HEK293 (cell line): ENCODE data around the gene FSHR.

Experiments used
- CTCF ChIP-seq: fragments of 450-650 bp; formaldehyde crosslinking; IDR thresholded peaks from 2 replicates; pipeline ENCODE4 v1.5.1; 2016; ENCODE audit warnings: missing biosample characterization, missing genetic modification characterization
- ZNF37A ChIP-seq: fragments of 450-650 bp; IDR thresholded peaks from 2 replicates; pipeline ENCODE4 v1.5.1; 2018; ENCODE audit warnings: missing biosample characterization, missing genetic modification characterization
- ZNF830 ChIP-seq: fragments of 450-650 bp; IDR thresholded peaks from 2 replicates; pipeline ENCODE4 v1.5.0; 2018; ENCODE audit warnings: missing biosample characterization, missing genetic modification characterization, low read depth, mild to moderate bottlenecking, moderate library complexity
- ZSCAN23 ChIP-seq: fragments of 450-650 bp; formaldehyde crosslinking; IDR thresholded peaks from 2 replicates; pipeline ENCODE4 v1.5.1; 2016; ENCODE audit warnings: missing biosample characterization, missing genetic modification characterization
- TF ChIP-seq, protein P1 (sequence below): fragments of 450-650 bp; formaldehyde crosslinking; optimal IDR thresholded peaks from 2 replicates; pipeline ENCODE3; 2016; ENCODE audit warnings: missing biosample characterization, mild to moderate bottlenecking, missing genetic modification characterization
- TF ChIP-seq, protein P2 (sequence below): IDR thresholded peaks from 2 replicates; pipeline ENCODE4 v1.6.1; 2011; ENCODE audit warnings: mild to moderate bottlenecking, low read depth, low read length, borderline replicate concordance
- TF ChIP-seq, protein P3 (sequence below): fragments of 450-650 bp; formaldehyde crosslinking; IDR thresholded peaks from 2 replicates; pipeline ENCODE4 v1.5.1; 2016; ENCODE audit warnings: missing biosample characterization, missing genetic modification characterization, low read depth
- TF ChIP-seq, protein P4 (sequence below): fragments of 450-650 bp; formaldehyde crosslinking; IDR thresholded peaks from 2 replicates; pipeline ENCODE4 v1.5.1; 2016; ENCODE audit warnings: missing biosample characterization, missing genetic modification characterization

DNA sequence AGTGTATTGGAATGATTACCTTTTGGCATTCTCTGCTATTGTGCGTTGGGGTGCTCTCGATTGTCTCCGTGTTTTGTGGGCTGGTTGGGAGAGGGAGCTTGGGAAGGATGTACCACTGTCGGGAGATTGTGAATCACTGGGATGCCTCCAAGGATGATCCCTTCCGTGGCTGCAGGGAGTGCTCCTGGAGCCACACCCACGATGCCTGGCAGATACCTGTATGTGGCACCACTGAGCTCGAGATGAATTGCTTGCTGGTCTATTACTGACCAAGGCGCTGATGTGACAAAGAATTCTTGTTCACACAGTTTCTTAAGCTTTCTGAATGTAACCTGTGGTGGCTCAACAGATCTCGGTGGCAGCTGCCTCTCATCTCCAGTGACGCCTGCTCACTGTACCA is 239.1 kb downstream of the FSHR start:
- TF ChIP-seq ZNF37A (tag by site-specific recombination) = no peak
- no peak for TF ChIP-seq CTCF
- TF ChIP-seq, protein P1, sequence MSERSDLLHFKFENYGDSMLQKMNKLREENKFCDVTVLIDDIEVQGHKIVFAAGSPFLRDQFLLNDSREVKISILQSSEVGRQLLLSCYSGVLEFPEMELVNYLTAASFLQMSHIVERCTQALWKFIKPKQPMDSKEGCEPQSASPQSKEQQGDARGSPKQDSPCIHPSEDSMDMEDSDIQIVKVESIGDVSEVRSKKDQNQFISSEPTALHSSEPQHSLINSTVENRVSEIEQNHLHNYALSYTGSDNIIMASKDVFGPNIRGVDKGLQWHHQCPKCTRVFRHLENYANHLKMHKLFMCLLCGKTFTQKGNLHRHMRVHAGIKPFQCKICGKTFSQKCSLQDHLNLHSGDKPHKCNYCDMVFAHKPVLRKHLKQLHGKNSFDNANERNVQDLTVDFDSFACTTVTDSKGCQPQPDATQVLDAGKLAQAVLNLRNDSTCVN = no peak
- TF ChIP-seq, protein P2, sequence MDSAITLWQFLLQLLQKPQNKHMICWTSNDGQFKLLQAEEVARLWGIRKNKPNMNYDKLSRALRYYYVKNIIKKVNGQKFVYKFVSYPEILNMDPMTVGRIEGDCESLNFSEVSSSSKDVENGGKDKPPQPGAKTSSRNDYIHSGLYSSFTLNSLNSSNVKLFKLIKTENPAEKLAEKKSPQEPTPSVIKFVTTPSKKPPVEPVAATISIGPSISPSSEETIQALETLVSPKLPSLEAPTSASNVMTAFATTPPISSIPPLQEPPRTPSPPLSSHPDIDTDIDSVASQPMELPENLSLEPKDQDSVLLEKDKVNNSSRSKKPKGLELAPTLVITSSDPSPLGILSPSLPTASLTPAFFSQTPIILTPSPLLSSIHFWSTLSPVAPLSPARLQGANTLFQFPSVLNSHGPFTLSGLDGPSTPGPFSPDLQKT = no peak
- TF ChIP-seq, protein P3, sequence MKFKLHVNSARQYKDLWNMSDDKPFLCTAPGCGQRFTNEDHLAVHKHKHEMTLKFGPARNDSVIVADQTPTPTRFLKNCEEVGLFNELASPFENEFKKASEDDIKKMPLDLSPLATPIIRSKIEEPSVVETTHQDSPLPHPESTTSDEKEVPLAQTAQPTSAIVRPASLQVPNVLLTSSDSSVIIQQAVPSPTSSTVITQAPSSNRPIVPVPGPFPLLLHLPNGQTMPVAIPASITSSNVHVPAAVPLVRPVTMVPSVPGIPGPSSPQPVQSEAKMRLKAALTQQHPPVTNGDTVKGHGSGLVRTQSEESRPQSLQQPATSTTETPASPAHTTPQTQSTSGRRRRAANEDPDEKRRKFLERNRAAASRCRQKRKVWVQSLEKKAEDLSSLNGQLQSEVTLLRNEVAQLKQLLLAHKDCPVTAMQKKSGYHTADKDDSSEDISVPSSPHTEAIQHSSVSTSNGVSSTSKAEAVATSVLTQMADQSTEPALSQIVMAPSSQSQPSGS (tag by site-specific recombination) = no peak
- no peak for TF ChIP-seq ZSCAN23 (tag by site-specific recombination)
- TF ChIP-seq, protein P4, sequence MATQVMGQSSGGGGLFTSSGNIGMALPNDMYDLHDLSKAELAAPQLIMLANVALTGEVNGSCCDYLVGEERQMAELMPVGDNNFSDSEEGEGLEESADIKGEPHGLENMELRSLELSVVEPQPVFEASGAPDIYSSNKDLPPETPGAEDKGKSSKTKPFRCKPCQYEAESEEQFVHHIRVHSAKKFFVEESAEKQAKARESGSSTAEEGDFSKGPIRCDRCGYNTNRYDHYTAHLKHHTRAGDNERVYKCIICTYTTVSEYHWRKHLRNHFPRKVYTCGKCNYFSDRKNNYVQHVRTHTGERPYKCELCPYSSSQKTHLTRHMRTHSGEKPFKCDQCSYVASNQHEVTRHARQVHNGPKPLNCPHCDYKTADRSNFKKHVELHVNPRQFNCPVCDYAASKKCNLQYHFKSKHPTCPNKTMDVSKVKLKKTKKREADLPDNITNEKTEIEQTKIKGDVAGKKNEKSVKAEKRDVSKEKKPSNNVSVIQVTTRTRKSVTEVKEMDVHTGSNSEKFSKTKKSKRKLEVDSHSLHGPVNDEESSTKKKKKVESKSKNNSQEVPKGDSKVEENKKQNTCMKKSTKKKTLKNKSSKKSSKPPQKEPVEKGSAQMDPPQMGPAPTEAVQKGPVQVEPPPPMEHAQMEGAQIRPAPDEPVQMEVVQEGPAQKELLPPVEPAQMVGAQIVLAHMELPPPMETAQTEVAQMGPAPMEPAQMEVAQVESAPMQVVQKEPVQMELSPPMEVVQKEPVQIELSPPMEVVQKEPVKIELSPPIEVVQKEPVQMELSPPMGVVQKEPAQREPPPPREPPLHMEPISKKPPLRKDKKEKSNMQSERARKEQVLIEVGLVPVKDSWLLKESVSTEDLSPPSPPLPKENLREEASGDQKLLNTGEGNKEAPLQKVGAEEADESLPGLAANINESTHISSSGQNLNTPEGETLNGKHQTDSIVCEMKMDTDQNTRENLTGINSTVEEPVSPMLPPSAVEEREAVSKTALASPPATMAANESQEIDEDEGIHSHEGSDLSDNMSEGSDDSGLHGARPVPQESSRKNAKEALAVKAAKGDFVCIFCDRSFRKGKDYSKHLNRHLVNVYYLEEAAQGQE (tag by site-specific recombination) = no peak
- TF ChIP-seq ZNF830 (tag by site-specific recombination) = no peak
